ENCODE data around the gene BRPF3. TPM values are rescaled to one million over a fixed set of nuclear protein-coding genes. Genes with fewer than 3 reads are reported as not detected.
A peak's percentile ranks its signal among the peaks of the same experiment; 100 is the strongest.

BRPF3 gene
- total RNA-seq (2014; rRNA removed; shearing (Covaris generic)), result 15.8 and 16.9 TPM in 2 replicates

DNA sequence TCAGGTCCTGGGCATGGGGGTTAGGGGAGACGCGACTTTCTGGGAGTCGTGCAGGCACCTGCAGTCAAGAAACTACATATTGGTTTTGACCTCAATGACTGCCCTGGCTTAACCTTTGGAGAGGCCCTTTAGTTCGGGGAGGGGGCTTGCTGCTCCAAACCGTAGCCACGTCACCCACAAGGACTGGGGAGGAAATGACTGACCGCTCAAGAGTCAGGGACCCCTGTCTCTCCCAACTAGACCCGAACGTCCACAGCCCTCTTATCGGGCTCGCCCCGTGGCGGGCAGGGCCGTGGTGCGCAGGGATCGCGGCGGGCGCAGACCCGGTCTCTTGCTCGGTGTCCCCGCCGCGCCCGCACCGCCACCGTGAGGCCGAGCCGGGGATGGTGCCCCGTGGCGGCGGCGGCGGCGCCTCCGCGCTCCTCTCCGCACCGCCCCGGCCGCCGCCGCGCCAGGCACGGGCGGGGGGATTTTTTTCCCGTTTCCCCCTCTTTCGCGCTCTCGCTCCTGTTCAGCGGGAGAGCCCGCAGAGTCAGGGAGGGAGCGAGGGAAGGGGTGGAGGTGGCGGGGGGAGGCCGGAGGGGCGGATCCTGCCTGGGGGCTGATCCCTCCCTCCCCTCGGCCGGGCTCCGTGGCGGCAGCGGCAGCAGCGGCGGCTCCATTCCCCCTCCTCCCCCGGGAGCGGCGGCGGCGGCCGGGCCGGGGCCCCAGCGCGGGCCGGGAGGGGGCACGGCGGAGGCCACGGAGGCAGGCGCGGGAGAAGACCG, at the start of gene BRPF3:
TSS of gene BRPF3 (plus strand) at position 632 of the 767 bp plus-strand sequence. CDS start 3,579 bp downstream, outside the sequence.
- H3K4me1 ChIP-seq, result no peaks in the 10 kb centered on the region
- H3K27me3 ChIP-seq, result no peaks in the 10 kb centered on the region
- peak within 1 kb of the TSS; percentile 82 for H3K4me3 ChIP-seq
- H3K9me3 ChIP-seq (replicated peaks), result no peaks in the 10 kb centered on the region
- H3K27ac ChIP-seq, result peak within 1 kb of the TSS; percentile 81
- peak; percentile 78 to 80 for DNase-seq
- peaks cover 14% of the 10 kb centered on the region for H3K36me3 ChIP-seq

DNA sequence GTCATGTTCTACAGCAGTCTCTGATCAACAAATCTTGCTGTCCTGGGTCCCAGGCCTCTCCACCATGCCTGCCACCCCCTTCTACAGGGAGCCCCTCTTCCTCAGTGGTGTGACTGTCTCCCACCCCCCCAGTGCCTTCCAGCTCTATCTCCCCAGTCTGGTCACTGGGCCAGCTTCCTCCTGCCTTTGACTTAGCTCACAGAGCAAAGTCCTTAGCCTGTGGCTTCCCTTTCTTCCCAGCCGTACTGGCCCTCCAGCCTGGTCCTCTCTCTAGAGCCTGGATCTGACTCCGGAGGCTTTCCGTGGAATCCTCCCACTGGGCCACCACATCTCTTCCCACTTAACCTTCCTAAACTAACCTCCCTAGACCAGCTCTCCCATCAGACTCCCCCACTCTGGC, 49.2 kb upstream of the BRPF3 start:
- Histone ChIP-seq H3K36me3 (no peaks in the 10 kb centered on the region), H3K27me3 (no peaks in the 10 kb centered on the region; the same call in 1 of the 2 replicates), H3K4me1 (no peaks in the 10 kb centered on the region), H3K27ac (no peak overlapping the region), H3K4me3 (no peak overlapping the region), H3K9me3 (replicated peaks) (no peaks in the 10 kb centered on the region)
- DNase-seq, result no peak

DNA sequence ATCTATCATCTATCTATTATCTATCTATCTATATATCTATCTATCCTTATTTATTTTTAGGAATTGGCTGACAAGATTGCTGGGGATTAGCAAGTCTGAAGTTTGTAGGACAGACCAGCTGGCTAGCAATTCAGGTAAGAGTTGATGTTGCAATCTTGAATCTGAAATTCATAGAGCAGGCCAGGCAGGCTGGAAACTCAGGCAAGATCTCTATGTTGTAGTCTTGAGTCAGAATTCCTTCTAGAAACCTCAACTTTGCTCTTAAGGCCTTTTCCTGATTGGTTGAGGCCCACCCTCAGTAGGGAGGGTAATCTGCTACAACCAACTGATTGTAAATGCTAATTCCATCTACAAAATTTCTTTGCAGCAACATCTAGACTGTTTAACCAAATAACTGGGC, 47.1 kb upstream of the BRPF3 start:
- no peak for DNase-seq
- Histone ChIP-seq H3K9me3 (replicated peaks) (no peaks in the 10 kb centered on the region), H3K4me1 (no peaks in the 10 kb centered on the region), H3K36me3 (no peaks in the 10 kb centered on the region), H3K4me3 (no peak overlapping the region), H3K27me3 (no peaks in the 10 kb centered on the region; the same call in 1 of the 2 replicates), H3K27ac (no peak overlapping the region)

GRCh38 chr6:36150283-36150682, 46.3 kb upstream of the BRPF3 start:
- Histone ChIP-seq H3K36me3 (no peaks in the 10 kb centered on the region), H3K27ac (no peak overlapping the region), H3K4me3 (no peak overlapping the region), H3K4me1 (no peaks in the 10 kb centered on the region), H3K27me3 (no peaks in the 10 kb centered on the region; the same call in 1 of the 2 replicates), H3K9me3 (replicated peaks) (no peaks in the 10 kb centered on the region)
- DNase-seq, result no peak

DNA sequence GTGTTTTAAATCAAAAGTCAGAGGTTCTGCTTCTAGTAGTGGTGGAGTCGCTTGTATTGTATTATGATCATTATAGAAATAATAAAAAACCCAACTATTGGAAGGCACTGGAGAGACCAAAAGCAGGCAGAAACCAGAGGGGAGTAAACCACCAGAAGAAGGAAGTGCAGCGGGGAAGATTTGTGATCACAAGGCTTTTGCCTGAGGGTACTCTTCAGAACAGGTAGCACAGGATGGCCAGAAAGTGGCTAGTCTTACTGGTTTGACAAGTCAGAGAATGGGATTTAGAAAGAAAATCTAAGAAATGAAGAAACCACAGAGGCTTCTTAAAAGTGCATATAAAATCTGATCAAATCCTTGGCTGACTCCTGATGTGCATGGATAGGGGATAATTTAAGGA, 42.3 kb upstream of the BRPF3 start:
- Histone ChIP-seq H3K27me3 (no peaks in the 10 kb centered on the region), H3K36me3 (no peaks in the 10 kb centered on the region), H3K4me3 (no peak overlapping the region), H3K4me1 (no peaks in the 10 kb centered on the region), H3K27ac (no peak overlapping the region), H3K9me3 (replicated peaks) (no peaks in the 10 kb centered on the region)
- DNase-seq, result no peak

DNA sequence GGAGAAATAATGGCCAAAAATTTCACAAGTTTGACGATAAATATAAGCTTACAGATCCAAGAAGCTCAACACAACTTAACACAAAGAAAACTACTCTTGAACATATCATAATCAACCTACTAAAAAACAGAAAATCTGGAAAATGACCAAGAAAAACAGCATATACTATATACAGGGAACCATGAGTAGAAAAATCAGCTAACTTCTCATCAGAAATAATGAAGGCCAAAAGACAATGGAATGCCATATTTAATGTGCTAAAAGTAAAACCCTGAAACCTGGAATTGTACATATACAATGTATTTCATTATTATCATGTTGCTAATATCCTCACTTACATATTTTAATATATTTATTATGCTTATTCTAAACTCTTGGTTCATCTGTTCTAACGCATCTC, 40.9 kb upstream of the BRPF3 start:
- H3K27ac ChIP-seq, result no peak overlapping the region
- H3K27me3 ChIP-seq, result no peaks in the 10 kb centered on the region
- H3K9me3 ChIP-seq (replicated peaks), result no peaks in the 10 kb centered on the region
- H3K4me3 ChIP-seq, result no peak overlapping the region
- no peaks in the 10 kb centered on the region for H3K4me1 ChIP-seq
- DNase-seq, result no peak
- no peaks in the 10 kb centered on the region for H3K36me3 ChIP-seq

GRCh38 chr6:36160147-36160760, 36.3 kb upstream of the BRPF3 start:
- no peak for DNase-seq
- no peak overlapping the region for H3K4me3 ChIP-seq

GRCh38 chr6:36169023-36170007, 27.2 kb upstream of the BRPF3 start:
- Histone ChIP-seq H3K9me3 (replicated peaks) (no peaks in the 10 kb centered on the region), H3K27ac (no peak overlapping the region), H3K27me3 (no peaks in the 10 kb centered on the region), H3K4me1 (no peaks in the 10 kb centered on the region), H3K36me3 (no peaks in the 10 kb centered on the region), H3K4me3 (no peak overlapping the region)
- no peak for DNase-seq

More at GRCh38 chr6:36160147-36160760, 36.3 kb upstream of the BRPF3 start:
- no peaks in the 10 kb centered on the region for H3K9me3 ChIP-seq (replicated peaks)
- no peaks in the 10 kb centered on the region for H3K4me1 ChIP-seq
- no peak overlapping the region for H3K27ac ChIP-seq
- no peaks in the 10 kb centered on the region for H3K36me3 ChIP-seq
- no peaks in the 10 kb centered on the region for H3K27me3 ChIP-seq

DNA sequence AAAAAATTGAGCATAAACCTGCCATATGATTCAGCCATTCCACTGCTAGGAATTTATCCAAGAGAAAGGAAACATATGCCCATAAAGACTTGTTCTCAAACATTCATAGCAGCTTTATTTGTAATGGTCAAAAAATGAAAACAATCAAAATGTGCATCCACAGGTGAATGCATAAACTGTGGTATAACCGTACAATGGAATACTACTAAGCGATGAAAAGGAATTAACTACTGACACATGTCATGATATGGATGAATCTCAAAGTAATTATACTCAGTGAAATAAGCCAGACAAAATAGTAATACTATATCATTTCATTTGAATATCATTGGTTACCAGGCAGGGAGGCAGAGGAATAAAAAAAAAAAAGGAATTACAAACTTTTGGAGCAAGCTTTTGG, 25.8 kb upstream of the BRPF3 start:
- H3K27me3 ChIP-seq, result no peaks in the 10 kb centered on the region; the same call in 1 of the 2 replicates

DNA sequence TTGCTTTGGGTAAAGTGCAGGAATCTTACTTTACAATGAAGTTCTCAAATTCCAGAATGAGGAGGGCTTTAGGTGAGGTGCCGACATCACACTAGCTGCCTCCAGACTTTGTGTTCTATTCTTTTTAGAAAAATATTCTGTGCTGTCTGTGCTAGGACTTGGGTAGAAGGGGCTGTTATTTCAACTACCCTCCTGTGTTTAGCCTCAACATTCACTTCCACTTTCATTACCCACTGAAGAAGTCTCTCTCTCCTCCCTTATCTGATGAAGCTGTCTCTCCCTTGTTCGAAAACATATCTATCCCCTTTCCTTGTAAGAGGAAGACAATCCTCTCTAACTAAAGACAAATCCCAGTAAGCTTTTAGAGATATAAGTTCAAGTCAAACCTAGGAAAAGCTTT, 25.0 kb upstream of the BRPF3 start:
- Histone ChIP-seq H3K4me1 (no peaks in the 10 kb centered on the region), H3K9me3 (replicated peaks) (no peaks in the 10 kb centered on the region), H3K27ac (no peak overlapping the region), H3K36me3 (no peaks in the 10 kb centered on the region), H3K4me3 (no peak overlapping the region), H3K27me3 (no peaks in the 10 kb centered on the region; the same call in 1 of the 2 replicates)
- DNase-seq, result no peak

More for the DNA sequence above, 25.8 kb upstream of the BRPF3 start:
- H3K4me1 ChIP-seq, result no peaks in the 10 kb centered on the region
- DNase-seq, result no peak
- no peak overlapping the region for H3K27ac ChIP-seq
- no peaks in the 10 kb centered on the region for H3K36me3 ChIP-seq
- H3K9me3 ChIP-seq (replicated peaks), result no peaks in the 10 kb centered on the region
- no peak overlapping the region for H3K4me3 ChIP-seq

GRCh38 chr6:36177166-36177565, 19.4 kb upstream of the BRPF3 start:
- Histone ChIP-seq H3K36me3 (no peaks in the 10 kb centered on the region), H3K27ac (no peak overlapping the region), H3K27me3 (no peaks in the 10 kb centered on the region; the same call in 1 of the 2 replicates), H3K4me1 (no peaks in the 10 kb centered on the region), H3K4me3 (no peak overlapping the region), H3K9me3 (replicated peaks) (0 out of 2 replicates have a peak, but pooled peaks cover 4% of the 10 kb centered on the region)
- DNase-seq, result no peak

DNA sequence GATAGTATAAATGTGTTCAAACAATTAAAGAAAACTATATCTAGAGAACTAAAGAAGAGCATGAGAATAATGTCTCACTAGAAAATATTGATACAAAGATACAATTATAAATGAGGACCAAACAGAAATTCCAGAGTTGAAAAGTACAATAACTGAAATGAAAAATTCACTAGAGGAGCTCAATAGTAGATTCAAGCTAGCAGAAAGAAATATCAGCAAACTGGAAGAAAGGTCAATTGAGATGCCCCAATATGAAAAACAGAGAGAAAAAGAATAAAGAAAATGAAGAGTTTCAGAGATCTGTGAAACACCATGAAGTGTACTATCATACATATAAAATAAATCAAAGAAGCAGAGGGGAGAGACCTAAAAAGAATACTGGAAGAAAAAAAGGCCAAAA, 18.0 kb upstream of the BRPF3 start:
- H3K4me3 ChIP-seq, result no peak overlapping the region
- H3K4me1 ChIP-seq, result no peaks in the 10 kb centered on the region
- H3K36me3 ChIP-seq, result no peaks in the 10 kb centered on the region
- no peaks in the 10 kb centered on the region; the same call in 1 of the 2 replicates for H3K27me3 ChIP-seq
- H3K27ac ChIP-seq, result no peak overlapping the region
- H3K9me3 ChIP-seq (replicated peaks), result 0 out of 2 replicates have a peak, but pooled peaks cover 4% of the 10 kb centered on the region
- DNase-seq, result no peak

DNA sequence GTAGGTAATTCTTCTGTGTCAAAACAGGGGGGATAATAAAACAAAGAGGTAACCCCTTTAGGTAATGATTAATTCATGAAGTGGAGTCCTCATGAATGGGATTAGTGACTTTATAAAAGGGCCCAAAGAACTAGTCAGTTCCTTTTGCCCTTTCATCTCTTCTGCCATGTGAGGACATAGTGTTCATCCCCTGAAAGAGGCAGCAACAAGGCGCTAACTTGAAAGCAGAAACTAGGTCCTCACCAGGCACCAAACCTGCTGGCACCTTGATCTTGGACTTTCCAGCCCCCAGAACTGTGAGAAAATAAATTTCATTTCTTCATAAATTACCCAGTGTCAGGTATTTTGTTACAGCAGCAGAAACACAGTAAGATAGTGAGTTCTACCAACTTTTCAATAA, 16.4 kb upstream of the BRPF3 start:
- H3K4me3 ChIP-seq, result no peak overlapping the region
- no peak for DNase-seq
- no peaks in the 10 kb centered on the region; the same call in 1 of the 2 replicates for H3K27me3 ChIP-seq
- H3K9me3 ChIP-seq (replicated peaks), result 0 out of 2 replicates have a peak, but pooled peaks cover 4% of the 10 kb centered on the region
- H3K36me3 ChIP-seq, result no peaks in the 10 kb centered on the region
- no peak overlapping the region for H3K27ac ChIP-seq
- no peaks in the 10 kb centered on the region for H3K4me1 ChIP-seq

- Histone ChIP-seq H3K4me3 (no peak overlapping the region), H3K9me3 (replicated peaks) (no peaks in the 10 kb centered on the region), H3K27ac (no peak overlapping the region), H3K4me1 (no peaks in the 10 kb centered on the region), H3K27me3 (no peaks in the 10 kb centered on the region), H3K36me3 (no peaks in the 10 kb centered on the region)
- DNase-seq, result no peak
These were observed 12.2 kb upstream of the BRPF3 start for GRCh38 chr6:36184311-36184710.

Measured in SJCRH30 (cell line).